GM19193 (cell line): Measurements from ENCODE around the gene CLMN.

Source experiments
- POLR2A ChIP-seq: IDR thresholded peaks from 4 replicates; pipeline ENCODE4 v1.6.1; 2011; ENCODE audit not compliant: insufficient read depth, insufficient read length; ENCODE audit errors: extremely low read depth

CLMN gene

DNA sequence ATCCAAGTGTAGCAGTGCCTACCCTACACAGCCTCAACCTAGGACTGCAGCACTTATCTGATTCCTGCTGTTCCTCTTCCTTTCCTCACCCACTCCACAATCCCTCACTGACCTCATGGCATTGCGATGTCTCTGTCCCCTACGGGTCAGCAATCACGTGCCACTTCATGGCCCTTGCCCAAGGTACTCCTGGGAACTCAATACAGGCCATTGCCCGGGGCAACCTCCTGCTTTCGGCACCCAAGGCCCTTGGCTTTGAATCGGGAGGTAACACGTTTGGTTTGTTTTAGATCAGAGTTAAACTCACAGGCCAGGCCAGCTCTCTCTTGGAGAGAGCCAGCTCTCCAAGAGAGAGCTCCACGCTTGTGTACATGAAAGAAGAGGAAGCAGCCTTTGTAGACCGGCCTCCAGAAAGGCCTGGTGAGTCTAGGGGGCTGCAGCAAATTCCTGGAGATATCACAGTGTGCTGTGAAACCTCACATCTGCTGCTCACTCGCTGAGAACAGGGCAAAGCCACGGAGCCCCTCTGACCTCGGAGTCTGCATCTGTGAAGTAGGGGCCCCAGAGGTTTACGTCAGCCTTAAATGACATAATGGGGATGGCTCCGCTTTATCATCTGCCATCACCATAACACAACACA lies 12.2 kb downstream of the CLMN start:
- no peak for TF ChIP-seq POLR2A

DNA sequence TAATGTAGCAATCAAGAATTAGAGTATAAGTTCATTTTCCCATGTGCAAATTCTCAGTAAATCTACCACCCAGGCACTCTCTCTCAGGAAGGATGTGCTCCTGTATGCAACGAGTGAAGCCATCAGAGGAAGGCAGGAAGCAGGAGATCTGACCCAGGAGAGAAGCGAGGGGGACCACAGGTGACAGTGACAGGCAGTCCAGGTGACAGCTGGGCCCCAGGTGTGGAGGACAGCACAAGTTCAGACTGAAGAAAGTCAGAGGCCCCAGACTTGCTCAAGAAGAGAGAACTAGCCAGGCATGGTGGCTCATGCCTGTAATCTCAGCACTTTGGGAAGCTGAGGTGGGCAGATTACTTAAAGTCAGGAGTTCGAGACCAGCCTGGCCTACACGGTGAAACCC lies 13.8 kb downstream of the CLMN start:
- TF ChIP-seq POLR2A, result no peak

DNA sequence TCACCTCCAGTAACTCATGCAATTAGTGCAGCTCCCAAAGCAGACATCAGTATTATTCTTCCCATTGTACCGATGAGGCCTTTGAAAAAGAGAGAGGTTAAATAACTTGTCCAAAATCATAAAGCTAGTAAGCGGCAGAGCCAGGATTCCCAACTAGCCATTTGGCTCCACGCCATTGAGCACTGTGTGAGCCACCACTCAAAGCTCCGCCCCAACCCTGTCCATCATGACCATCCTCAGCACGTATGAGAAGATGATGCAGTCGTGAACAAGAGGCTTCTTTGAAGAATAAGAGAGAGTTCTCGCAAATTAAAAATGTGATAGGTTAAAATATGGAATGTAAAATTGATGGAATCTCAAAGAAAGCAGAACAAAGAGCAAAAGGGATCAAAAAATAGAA lies 14.6 kb downstream of the CLMN start:
- TF ChIP-seq POLR2A, result no peak

DNA sequence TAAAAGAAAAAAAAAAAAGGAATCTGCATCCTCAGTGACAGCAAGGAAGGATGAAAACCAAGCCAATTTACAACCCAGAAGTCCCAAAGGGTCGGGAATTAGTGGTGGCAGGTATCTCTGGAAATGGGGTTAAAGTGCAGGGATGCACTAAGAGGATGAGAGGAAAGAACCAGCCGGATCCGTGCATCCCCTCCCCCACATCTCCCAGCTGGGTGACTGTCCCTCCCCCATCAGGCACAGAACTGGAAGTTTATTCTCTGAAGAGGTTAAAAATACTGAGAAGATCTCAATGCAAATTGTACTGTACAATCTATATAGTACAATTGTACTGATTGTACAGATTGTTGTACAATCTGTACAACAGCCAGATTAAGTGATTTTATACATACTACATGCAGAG lies 15.4 kb downstream of the CLMN start:
- no peak for TF ChIP-seq POLR2A

DNA sequence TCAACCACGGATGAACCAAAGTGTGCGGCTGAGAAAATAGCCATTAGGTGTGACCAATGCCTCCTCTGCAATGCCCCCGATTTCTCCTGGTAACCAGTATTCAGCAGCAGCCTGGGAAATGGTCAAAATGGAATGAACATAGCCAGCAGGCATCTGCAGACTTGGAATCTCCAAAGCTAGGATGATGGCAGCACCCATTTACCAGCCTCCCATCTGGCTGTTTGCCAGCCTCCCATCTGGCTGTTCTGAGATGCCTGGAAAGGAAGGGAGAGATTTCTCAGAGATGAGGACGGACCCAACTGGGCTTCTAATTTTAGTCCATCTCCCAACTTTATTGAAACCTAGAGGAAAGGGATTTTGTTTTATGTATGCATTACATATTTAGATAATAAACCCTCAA lies 16.2 kb downstream of the CLMN start:
- no peak for TF ChIP-seq POLR2A

DNA sequence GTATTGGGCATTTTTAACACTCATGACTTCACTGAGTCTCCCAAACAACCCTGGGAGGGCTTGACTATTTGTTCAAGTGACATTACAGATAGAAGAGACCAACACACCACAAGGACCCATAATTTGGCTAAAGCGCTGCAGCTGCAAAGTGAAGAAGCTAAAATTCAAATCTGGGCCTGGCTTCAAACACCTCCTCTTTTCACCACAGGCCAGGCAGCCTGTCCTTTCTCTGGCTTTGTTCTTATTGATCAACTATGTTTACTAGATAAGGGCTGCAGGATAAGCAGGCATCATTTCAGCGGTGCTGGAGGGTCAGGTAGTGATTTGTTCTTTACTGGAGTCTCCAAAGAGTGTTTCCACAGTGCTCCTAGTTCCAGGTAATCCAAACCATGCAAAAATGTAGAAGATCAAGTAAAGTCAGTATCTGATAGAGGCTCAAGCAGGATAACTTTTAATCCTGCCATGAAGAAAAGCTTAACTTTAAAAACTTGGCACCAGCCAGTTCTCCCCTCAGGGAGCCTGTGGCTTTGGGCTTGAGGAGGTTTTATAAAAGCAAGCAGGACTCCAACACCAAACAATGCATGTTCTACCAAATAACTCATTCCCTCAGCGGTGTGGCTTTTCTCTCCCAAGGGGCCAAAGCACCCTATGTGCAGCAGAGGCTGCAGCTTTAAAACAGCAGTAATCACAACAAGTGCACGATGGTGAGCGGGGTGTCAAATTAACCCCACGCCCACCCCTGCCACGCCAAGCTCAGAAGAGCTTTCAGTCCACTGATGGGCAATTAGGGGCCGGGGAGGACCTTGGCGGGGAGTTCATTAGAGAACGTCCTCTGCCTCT lies 16.8 kb downstream of the CLMN start:
- no peak for TF ChIP-seq POLR2A

DNA sequence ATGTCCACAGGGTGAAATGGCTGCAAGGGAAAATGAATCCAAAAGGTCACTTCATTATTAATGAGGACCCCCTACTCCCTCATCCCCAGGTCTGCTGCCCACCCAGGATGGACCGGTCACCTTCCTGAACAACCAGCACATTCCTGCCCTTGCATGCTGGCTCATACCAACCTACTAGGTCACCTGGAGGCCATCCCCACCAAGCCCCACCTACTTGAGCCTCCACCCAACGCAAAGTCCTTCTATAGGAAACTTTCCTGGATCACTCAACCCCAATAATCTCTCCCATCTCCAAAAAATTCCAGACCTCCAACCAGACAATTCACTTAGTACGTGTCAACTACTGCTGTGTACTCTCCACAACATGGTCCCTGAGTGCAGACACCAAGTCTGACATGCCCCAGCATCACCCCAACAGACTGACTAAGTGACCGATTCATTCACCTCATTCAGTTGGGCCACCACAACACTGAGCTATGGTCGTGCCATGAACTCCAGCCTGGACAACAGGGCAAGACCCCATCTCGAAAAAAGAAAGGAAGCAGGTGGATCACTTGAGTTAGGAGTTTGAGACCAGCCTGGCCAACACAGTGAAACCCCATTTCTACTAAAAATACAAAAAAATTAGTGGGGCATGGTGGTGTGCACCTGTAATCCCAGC lies 18.1 kb downstream of the CLMN start:
- no peak for TF ChIP-seq POLR2A

DNA sequence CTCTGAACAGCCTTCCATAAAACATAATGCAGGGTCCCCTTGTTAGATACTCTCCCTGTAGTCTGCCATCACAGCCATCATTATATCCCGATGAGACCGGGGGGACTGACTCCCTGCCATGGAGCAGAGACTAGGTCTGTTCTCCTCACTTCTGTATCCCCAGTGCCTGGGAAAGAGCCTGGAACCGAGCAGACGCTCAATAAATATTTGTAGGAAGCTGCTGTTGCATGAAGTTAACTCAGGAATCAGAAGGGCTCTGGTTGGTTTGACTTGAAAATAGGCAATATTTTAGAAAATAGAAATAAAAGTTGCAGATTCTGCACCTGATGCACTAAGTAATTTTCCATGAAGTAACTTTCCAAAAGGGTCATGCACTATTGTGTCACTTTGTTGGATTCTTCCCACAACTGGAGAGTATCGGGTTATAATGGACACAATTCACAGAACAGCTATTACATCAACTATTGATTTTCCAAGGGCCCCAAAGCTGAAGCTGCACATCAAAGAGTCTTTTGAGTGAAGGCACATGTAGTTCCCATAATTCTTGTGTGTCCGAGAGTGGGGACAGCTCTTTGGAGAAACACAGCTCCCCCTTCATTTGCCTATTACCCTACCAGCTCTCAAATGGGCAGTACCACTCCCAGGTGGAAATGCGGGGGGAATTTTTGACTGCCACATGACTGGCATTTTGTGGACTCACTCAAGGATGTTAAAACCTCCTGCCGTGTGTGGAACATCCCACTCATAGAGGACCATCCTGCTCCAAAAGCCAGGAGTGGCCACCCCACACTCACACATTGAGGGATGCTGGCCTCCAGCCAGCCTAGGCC lies 18.8 kb downstream of the CLMN start:
- TF ChIP-seq POLR2A, result no peak

DNA sequence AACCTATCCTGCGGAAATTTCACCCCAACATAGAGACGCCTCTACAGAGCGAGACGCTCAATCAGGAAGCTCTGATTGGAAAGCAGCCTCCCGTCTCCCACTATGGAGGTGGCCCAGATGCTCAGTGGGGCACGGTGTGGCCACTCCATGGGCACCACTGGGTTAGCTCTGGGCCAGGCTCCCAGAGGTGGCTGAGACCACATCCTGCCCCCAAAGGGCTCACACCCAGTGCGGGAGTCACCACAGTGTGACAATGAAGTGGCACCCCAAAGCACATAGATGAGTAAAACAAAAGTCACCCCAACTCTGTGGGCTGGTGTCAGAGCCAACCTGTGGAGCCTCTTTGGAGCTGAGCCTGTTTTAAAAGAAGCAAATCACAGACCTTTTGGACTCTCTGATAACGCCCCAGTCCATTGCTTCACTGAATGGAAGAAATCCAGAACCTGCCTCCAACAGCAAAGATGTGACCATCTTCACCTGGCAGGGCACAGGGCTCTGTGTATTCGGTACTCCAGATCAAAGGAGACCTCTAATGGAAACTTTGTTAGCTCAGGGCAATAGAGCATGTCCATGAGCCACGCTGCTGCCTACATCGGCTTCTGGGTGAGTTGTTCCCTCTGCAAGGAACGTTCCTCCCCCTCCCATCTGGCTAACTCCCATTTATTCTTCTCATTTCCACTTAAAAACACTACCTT lies 19.6 kb downstream of the CLMN start:
- TF ChIP-seq POLR2A, result no peak

DNA sequence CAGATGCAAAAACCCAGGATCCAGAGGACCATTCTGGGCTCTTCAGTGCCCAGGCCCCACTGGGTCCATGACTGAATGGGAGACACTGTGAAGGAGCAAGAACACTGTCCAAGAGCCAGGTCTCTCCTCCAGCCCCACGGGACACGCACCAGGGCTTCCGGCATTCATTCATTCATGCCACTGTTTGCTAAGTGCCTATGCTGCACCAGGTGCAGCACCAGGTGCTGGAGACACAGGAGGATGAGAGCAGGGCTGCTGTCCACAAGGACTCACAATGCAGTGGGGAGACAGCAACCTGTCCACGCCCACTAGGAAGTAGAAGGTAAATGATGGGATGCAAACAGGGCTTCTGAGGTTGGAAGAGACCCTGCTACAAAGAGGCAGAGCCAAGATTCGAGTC lies 20.4 kb downstream of the CLMN start:
- TF ChIP-seq POLR2A, result no peak

DNA sequence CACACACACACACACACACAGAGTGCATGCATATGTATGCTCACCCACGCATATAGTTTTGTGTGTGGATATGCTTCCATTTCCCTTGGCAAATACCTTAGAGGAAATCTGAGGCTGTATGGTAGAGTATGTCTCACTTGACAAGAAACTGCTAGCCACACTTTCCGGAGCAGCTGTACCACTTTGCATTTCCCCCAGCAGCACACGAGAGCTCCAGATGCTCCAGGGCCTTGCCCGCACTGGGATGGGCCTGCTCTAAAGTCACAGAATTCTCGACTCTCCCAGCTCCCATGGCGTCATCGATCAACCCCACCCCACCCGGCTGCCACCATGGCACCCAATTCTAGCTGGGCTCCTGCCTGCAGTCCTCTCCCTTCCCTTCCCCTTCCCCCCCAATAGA lies 21.9 kb downstream of the CLMN start:
- no peak for TF ChIP-seq POLR2A

DNA sequence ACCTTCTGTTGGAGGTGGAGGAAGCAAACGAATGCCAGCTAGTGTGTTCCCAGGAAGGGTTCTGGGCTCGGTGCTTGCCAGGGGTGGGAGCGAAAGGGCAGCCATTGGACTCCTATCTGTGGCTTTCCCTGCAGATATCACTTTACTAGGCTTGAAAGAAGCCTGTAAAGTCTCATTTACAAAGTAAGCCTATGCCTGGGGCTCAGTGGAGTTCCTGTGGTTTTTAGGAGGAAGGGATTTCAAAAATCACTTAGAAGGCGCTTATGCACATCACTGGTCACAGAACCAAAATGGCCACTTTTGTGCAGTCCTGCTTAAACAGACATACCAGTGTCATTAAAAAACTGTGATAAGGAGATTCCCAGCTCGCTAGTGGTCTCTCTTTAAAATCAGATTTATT lies 22.7 kb downstream of the CLMN start:
- no peak for TF ChIP-seq POLR2A

DNA sequence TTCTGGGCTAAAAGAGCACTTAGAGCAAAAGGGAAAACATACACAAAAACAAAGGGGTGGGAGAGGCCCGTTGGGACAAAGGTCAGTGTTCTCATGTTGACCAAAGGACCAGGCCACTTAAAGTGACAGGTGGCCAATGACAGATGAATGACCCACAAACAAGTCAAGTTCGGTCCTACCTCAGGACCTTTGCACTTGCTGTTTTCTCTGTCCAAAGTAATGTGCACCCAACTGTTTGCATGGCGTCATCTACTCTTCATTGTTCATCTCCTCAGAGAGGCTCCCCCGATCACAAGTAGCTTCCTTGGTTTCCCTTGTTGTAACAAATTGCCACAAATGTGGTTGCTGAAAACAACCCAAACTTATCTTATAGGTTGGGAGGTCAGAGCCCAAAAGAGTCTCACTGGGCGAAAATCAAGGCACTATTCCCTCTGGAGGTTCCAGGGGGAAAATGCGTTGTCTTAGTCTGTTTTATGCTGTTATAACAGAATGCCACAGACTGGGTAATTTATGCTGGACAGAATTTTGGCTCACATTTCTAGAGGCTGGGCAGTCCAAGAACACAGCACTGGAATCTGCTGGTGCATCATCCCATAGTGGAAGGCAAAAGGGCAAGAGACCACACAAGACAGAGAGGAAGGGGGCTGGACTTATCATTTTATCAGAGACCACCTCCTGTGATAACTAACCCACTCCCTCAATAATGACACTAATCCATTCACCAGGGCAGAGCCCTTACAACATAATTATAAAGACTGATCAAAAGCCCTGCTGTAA lies 23.9 kb downstream of the CLMN start:
- TF ChIP-seq POLR2A, result no peak
